Panc1 (cell line): Measurements from ENCODE around the gene QRFP. TPM values are rescaled to one million over a fixed set of nuclear protein-coding genes. Genes with fewer than 3 reads are reported as not detected.

Source experiments
- ATAC-seq: fragments of 200-7000 bp; cut with Tn5 transposase; 2 replicates; pipeline ENCODE4 v1.9.1; 2020; ENCODE audit warnings: mild to moderate bottlenecking, moderate library complexity
- BruUV-seq: library from RNA; stranded (reverse); fragments of 400-500 nt; replicated peaks from 2 replicates; lab custom pipeline; 2021; lab: Mats Ljungman, UMichigan
- CTCF ChIA-PET: fragments of 300-600 bp; sonication (Branson Sonifier 250); formaldehyde crosslinking; loops from one replicate; lab custom pipeline; 2022; ENCODE audit warnings: antibody characterized with exemption; lab: Charles Lee
- POLR2A ChIA-PET: fragments of 300-600 bp; sonication (Branson Sonifier 250); formaldehyde crosslinking; loops from one replicate; lab custom pipeline; 2022; ENCODE audit warnings: antibody characterized with exemption; lab: Charles Lee
- DNase-seq: peaks from one replicate; pipeline ENCODE4 v3.0.0-alpha.2; 2010; ENCODE audit warnings: low read depth, low spot score
- H3K27ac ChIP-seq: 2 replicates; pipeline ENCODE4 v1.5.1; 2011; ENCODE audit warnings: mild to moderate bottlenecking, low read length, inconsistent platforms
- H3K27me3 ChIP-seq: fragments of 200-500 bp; sonication (Bioruptor generic); 2 replicates; pipeline ENCODE4 v1.6.0; 2014; ENCODE audit warnings: low read length, inconsistent platforms; ENCODE audit not compliant: control insufficient read depth, insufficient read depth
- H3K36me3 ChIP-seq: fragments of 200-500 bp; sonication (Bioruptor generic); 2 replicates; pipeline ENCODE4 v1.5.1; 2014; ENCODE audit warnings: inconsistent platforms, mild to moderate bottlenecking, low read length, moderate library complexity; ENCODE audit not compliant: control insufficient read depth, insufficient read depth
- H3K4me1 ChIP-seq: 2 replicates; pipeline ENCODE4 v1.5.1; 2011; ENCODE audit warnings: inconsistent platforms, mild to moderate bottlenecking, low read length, moderate library complexity; ENCODE audit not compliant: control insufficient read depth, insufficient read depth
- H3K4me3 ChIP-seq, 2 experiments: 2 replicates each; pipeline ENCODE4 v1.5.1; 2011 to 2012; ENCODE audit warnings: low read depth in 2 of 2, low read length in 2 of 2, mild to moderate bottlenecking in 2 of 2, inconsistent platforms in 1 of 2, moderate library complexity in 1 of 2
- H3K9me3 ChIP-seq: fragments of 200-500 bp; sonication (Bioruptor generic); 2 replicates; pipeline ENCODE4 v1.5.1; 2014; ENCODE audit warnings: low read depth, mild to moderate bottlenecking, inconsistent platforms, low read length, moderate library complexity; ENCODE audit not compliant: control insufficient read depth, insufficient read depth
- POLR2AphosphoS5 ChIP-seq: IDR thresholded peaks from 2 replicates; pipeline ENCODE4 v1.6.1; 2012; ENCODE audit warnings: mild to moderate bottlenecking, low read depth, low read length, moderate library complexity
- SIN3A ChIP-seq: IDR thresholded peaks from 2 replicates; pipeline ENCODE4 v1.6.1; 2012; ENCODE audit warnings: low read depth, mild to moderate bottlenecking, low read length, moderate library complexity, borderline replicate concordance; ENCODE audit not compliant: insufficient read depth
- TCF7L2 ChIP-seq: IDR thresholded peaks from 2 replicates; pipeline ENCODE4 v1.6.1; 2011; ENCODE audit warnings: mild to moderate bottlenecking, low read depth, low read length, inconsistent platforms
- in situ Hi-C: cut with HindIII; loops from 2 replicates; pipeline ENCODE4 v1.10.0; 2016; ENCODE audit warnings: low sequenced_read_pairs, low pct_unique_long_range_greater_than_20kb
- intact Hi-C: fragments of 100-400 bp; cut with micrococcal nuclease; formaldehyde crosslinking; loops from one replicate; pipeline ENCODE4 v1.10.0; 2022; ENCODE audit not compliant: unreplicated experiment
- total RNA-seq: library from RNA; stranded (reverse); gene quantifications from one replicate; pipeline ENCODE4 v1.2.1, GENCODE V29; 2021; ENCODE audit not compliant: unreplicated experiment
- TF ChIP-seq, protein P1 (sequence below): fragments of 450-650 bp; IDR thresholded peaks from 2 replicates; pipeline ENCODE4 v1.5.1; 2017; ENCODE audit warnings: mild to moderate bottlenecking
- TF ChIP-seq, protein P2 (sequence below), 2 experiments: IDR thresholded peaks; 2 replicates each; pipeline ENCODE4 v1.6.1; 2011 to 2012; ENCODE audit warnings: low read depth in 2 of 2, control low read depth in 1 of 2, low read length in 1 of 2, mild to moderate bottlenecking in 1 of 2, moderate library complexity in 1 of 2; ENCODE audit not compliant: insufficient read depth in 1 of 2

Gene QRFP
- total RNA-seq, 1 experiment from 2014 or later, result not detected

DNA sequence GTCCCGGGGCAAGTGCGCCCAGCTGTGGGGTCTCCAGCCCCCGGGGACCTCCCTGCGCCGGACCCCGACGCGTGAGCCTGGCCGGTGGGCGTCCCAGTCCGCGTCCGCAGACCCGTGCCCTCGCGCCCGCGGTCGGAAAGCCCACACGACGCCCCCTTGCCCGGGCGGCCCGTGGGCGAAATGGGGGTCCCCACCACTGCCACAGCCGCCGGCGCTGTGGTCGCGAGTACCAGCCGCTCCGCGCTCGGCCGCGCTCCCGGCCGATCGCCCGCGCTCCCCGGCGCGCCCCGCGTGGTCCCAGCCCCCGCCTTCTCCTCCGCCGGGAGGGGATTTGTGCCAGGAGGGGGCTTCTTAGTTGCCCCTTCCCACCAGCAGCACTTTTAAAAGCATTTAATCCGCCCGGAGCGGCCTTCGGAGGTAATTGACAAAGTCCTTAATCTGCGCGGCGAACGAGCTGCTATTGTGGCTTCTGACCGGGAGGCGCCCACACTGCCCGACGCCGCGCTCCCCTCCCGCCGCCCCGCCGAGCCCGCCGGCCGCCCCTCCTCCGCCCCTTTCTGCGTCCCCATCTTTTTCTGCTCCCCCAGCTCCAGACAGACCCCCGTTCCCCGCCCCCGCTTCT is 42.9 kb upstream of the QRFP start:
- Histone ChIP-seq H3K27ac (no peak overlapping the region), H3K4me1 (peaks cover 17% of the 10 kb centered on the region), H3K9me3 (no peaks in the 10 kb centered on the region), H3K4me3 (peak overlapping the region; percentile 56 to 62), H3K27me3 (no peaks in the 10 kb centered on the region), H3K36me3 (no peaks in the 10 kb centered on the region)
- in situ Hi-C loops, result no loop called here
- ChIA-PET CTCF (interaction anchor here (1.0 kb wide), 2 partner anchors 59 to 70 kb away, joined by 3 read pairs; no protein-coding TSS in a partner anchor), POLR2A (no interaction called here)
- TF ChIP-seq, protein P1, sequence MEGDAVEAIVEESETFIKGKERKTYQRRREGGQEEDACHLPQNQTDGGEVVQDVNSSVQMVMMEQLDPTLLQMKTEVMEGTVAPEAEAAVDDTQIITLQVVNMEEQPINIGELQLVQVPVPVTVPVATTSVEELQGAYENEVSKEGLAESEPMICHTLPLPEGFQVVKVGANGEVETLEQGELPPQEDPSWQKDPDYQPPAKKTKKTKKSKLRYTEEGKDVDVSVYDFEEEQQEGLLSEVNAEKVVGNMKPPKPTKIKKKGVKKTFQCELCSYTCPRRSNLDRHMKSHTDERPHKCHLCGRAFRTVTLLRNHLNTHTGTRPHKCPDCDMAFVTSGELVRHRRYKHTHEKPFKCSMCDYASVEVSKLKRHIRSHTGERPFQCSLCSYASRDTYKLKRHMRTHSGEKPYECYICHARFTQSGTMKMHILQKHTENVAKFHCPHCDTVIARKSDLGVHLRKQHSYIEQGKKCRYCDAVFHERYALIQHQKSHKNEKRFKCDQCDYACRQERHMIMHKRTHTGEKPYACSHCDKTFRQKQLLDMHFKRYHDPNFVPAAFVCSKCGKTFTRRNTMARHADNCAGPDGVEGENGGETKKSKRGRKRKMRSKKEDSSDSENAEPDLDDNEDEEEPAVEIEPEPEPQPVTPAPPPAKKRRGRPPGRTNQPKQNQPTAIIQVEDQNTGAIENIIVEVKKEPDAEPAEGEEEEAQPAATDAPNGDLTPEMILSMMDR, result peak; percentile 50; the same call in 1 of the 2 replicates
- no peak for TF ChIP-seq POLR2AphosphoS5
- no peak for DNase-seq
- no TSS peak for BruUV-seq
- ATAC-seq, result no peak
- intact Hi-C loops, result loop anchor here (10.0 kb wide), 1 partner anchor 45 kb away; the partner anchor contains the start of gene QRFP

DNA sequence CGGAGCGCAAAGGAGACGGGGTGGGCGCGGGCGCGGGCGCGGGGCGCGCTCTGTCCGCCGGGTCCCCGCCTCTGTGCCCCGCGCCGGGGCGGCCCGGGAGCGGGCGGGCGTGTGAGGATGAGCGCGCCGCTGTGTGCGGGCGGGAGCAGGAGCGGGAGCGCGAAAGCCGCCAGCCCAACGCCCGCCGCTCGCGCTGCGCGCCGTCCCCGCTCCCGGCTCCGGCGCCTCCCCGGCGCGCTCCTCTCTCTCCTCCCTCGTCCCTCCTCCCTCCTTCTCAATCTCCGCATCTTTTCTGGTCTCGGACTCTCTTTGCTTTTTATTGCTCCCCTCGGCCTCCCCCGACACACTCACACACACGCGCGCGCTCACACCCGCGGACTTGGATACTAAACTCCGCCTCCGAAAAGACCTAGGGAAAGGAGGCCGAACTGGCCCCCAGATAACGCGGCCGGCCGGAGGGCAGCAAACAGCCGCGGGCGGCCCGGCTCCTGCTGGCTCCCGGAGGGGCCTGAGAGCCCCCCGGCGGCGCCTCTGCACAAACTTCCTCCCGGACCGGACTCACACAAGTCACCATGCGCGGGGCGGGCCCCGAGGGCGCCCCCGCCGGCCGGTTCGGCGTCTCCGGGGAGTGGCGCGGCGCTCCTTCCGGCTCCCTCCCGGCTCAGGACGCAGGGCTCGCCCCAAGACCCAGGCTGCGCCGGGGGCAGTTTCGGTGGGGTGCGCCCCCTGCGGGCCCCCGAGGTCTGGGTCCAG is 42.2 kb upstream of the QRFP start, which contains the start of gene FIBCD1:
Gene FIBCD1, minus strand, starts transcription at position 596 of the 753 bp plus-strand sequence. CDS start 640 bp downstream, outside the sequence.
- no TSS peak for BruUV-seq
- Histone ChIP-seq H3K36me3 (no peaks in the 10 kb centered on the region), H3K27me3 (no peaks in the 10 kb centered on the region), H3K27ac (peak within 1 kb of the TSS; percentile 59; the same call in 1 of the 2 replicates), H3K9me3 (no peaks in the 10 kb centered on the region), H3K4me1 (peaks cover 17% of the 10 kb centered on the region), H3K4me3 (peak within 1 kb of the TSS; percentile 56 to 62)
- in situ Hi-C loops, result no loop called here
- POLR2A ChIA-PET, result no interaction called here
- DNase-seq, result no peak
- intact Hi-C loops, result no loop called here
- no peak for TF ChIP-seq POLR2AphosphoS5
- no peak for TF ChIP-seq SIN3A
- TF ChIP-seq, protein P1, result peak; percentile 74; the same call in 1 of the 2 replicates
- no peak for TF ChIP-seq TCF7L2
- CTCF ChIA-PET, result interaction anchor here (1.0 kb wide), 2 partner anchors 60 to 69 kb away, joined by 3 read pairs; no protein-coding TSS in a partner anchor
- peak; percentile 73 for ATAC-seq

DNA sequence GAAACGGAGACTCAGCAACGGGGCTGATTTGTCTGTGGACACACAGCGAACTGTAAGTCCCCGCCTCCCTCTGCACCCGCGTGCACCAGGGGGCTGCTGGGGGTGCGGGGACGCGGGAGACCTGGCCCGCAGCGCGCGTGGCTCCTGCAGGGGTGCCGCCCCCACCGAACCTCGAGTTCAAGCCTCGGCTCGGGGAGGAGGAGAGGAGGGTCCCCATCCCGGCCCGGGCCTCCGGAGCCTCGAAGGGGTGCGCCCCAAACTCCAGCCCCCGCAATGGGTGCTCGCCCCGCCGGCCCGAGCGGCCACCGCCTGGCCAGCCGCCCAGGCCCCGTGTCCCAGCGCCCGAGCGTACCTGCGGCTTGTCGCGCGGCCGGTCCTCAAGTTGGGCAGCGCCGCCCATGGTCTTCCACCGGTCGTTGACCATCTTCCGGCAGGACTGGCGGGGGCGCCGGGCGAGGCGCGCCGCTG is 41.6 kb upstream of the QRFP start:
- ATAC-seq, result peak; percentile 1; the same call in 1 of the 2 replicates
- H3K27ac ChIP-seq, result no peak overlapping the region
- peak overlapping the region; percentile 28 to 56 for H3K4me3 ChIP-seq
- no peaks in the 10 kb centered on the region for H3K9me3 ChIP-seq
- ChIA-PET POLR2A (no interaction called here), CTCF (no interaction called here)
- no peaks in the 10 kb centered on the region for H3K27me3 ChIP-seq
- no TSS peak for BruUV-seq
- peaks cover 19% of the 10 kb centered on the region for H3K4me1 ChIP-seq
- in situ Hi-C loops (no loop called here), intact Hi-C loops (no loop called here)
- TF ChIP-seq, protein P2, sequence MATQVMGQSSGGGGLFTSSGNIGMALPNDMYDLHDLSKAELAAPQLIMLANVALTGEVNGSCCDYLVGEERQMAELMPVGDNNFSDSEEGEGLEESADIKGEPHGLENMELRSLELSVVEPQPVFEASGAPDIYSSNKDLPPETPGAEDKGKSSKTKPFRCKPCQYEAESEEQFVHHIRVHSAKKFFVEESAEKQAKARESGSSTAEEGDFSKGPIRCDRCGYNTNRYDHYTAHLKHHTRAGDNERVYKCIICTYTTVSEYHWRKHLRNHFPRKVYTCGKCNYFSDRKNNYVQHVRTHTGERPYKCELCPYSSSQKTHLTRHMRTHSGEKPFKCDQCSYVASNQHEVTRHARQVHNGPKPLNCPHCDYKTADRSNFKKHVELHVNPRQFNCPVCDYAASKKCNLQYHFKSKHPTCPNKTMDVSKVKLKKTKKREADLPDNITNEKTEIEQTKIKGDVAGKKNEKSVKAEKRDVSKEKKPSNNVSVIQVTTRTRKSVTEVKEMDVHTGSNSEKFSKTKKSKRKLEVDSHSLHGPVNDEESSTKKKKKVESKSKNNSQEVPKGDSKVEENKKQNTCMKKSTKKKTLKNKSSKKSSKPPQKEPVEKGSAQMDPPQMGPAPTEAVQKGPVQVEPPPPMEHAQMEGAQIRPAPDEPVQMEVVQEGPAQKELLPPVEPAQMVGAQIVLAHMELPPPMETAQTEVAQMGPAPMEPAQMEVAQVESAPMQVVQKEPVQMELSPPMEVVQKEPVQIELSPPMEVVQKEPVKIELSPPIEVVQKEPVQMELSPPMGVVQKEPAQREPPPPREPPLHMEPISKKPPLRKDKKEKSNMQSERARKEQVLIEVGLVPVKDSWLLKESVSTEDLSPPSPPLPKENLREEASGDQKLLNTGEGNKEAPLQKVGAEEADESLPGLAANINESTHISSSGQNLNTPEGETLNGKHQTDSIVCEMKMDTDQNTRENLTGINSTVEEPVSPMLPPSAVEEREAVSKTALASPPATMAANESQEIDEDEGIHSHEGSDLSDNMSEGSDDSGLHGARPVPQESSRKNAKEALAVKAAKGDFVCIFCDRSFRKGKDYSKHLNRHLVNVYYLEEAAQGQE (IDR thresholded peaks at IDR 0.05; ENCODE audit: insufficient read depth in 1 of 2, low read depth in 2 of 2, low read length in 1 of 2), result no peak
- TF ChIP-seq SIN3A (no peak), TCF7L2 (no peak), POLR2AphosphoS5 (no peak)
- TF ChIP-seq, protein P1, result no peak
- H3K36me3 ChIP-seq, result no peaks in the 10 kb centered on the region
- DNase-seq, result no peak
